ENCODE results near the gene PIM1.
A peak's percentile ranks its signal among the peaks of the same experiment; 100 is the strongest.

The PIM1 gene

GRCh38 chr6:37174515-37175331 lies 4.8 kb downstream of the PIM1 start:
- no peak overlapping the region for H3K4me3 ChIP-seq (ENCODE audit: control insufficient read depth, low read depth, low read length)
- no peak for DNase-seq (ENCODE audit: low read depth)
- TF ChIP-seq CTCF (conservative IDR thresholded peaks at IDR 0.05; ENCODE audit: control insufficient read depth, insufficient read depth, low read depth, low read length): no peak

GRCh38 chr6:37175332-37176267 lies 5.6 kb downstream of the PIM1 start:
- no peak for TF ChIP-seq CTCF (conservative IDR thresholded peaks at IDR 0.05; ENCODE audit: control insufficient read depth, insufficient read depth, low read depth, low read length)
- DNase-seq (ENCODE audit: low read depth): peak; percentile 21
- no peak overlapping the region for H3K4me3 ChIP-seq (ENCODE audit: control insufficient read depth, low read depth, low read length)

GRCh38 chr6:37176268-37177076 lies 6.5 kb downstream of the PIM1 start:
- no peak for TF ChIP-seq CTCF (conservative IDR thresholded peaks at IDR 0.05; ENCODE audit: control insufficient read depth, insufficient read depth, low read depth, low read length)
- no peak overlapping the region for H3K4me3 ChIP-seq (ENCODE audit: control insufficient read depth, low read depth, low read length)
- DNase-seq (ENCODE audit: low read depth): peak; percentile 30

GRCh38 chr6:37177077-37177934 lies 7.4 kb downstream of the PIM1 start:
- H3K4me3 ChIP-seq (ENCODE audit: control insufficient read depth, low read depth, low read length): no peak overlapping the region
- TF ChIP-seq CTCF (conservative IDR thresholded peaks at IDR 0.05; ENCODE audit: control insufficient read depth, insufficient read depth, low read depth, low read length): no peak

GRCh38 chr6:37177935-37178517 lies 8.1 kb downstream of the PIM1 start:
- TF ChIP-seq CTCF (conservative IDR thresholded peaks at IDR 0.05; ENCODE audit: control insufficient read depth, insufficient read depth, low read depth, low read length): no peak
- no peak overlapping the region for H3K4me3 ChIP-seq (ENCODE audit: control insufficient read depth, low read depth, low read length)
- DNase-seq (ENCODE audit: low read depth): no peak

More at GRCh38 chr6:37177077-37177934, 7.4 kb downstream of the PIM1 start:
- DNase-seq (ENCODE audit: low read depth): no peak

Measured in fibroblast of mammary gland (primary cell).